ENCODE measurements around the gene GUCY2D. TPM values are rescaled to one million over a fixed set of nuclear protein-coding genes. Genes with fewer than 3 reads are reported as not detected.

Gene GUCY2D
- total and polyA plus RNA-seq, 7 donors: not detected

GRCh38 chr17:8048736-8049135 is 46.3 kb downstream of the GUCY2D start:
- ATAC-seq: no peak
- Histone ChIP-seq H3K27ac (no peak overlapping the region), H3K9me3 (no peaks in the 10 kb centered on the region), H3K27me3 (ENCODE audit: insufficient read depth in 3 of 3, low read length in 2 of 3) (peaks cover 0 to 10% (median 0%) of the 10 kb centered on the region in 3 donors), H3K4me3 (no peak overlapping the region), H3K36me3 (ENCODE audit: insufficient read depth in 1 of 2, low read depth in 1 of 2) (no peaks in the 10 kb centered on the region), H3K4me1 (no peaks in the 10 kb centered on the region)
- intact Hi-C loops (cut with DNase I): loop anchor here in 1 of 2 donors (10.0 kb wide), 1 partner anchor 134 kb away; the partner anchor contains the start of gene RNF227
- no peak for DNase-seq
- WGBS, 3 donors: 85 to 88% (median 87%) methylated on average over 8 of the region's 8 CpGs
- no peak for TF ChIP-seq CTCF (IDR thresholded peaks at IDR 0.05)

GRCh38 chr17:8051831-8052230 is 49.4 kb downstream of the GUCY2D start:
- ATAC-seq (no peak), DNase-seq (no peak)
- no peak for TF ChIP-seq CTCF (IDR thresholded peaks at IDR 0.05)
- intact Hi-C loops (cut with DNase I): loop anchor here in 1 of 2 donors (10.0 kb wide), 1 partner anchor 307 kb away; no protein-coding TSS in a partner anchor
- Histone ChIP-seq H3K27ac (no peak overlapping the region), H3K9me3 (no peaks in the 10 kb centered on the region), H3K36me3 (ENCODE audit: insufficient read depth in 1 of 2, low read depth in 1 of 2) (no peaks in the 10 kb centered on the region), H3K4me1 (no peaks in the 10 kb centered on the region), H3K4me3 (no peak overlapping the region), H3K27me3 (ENCODE audit: insufficient read depth in 3 of 3, low read length in 2 of 3) (peaks cover 0 to 4% (median 0%) of the 10 kb centered on the region in 3 donors)
- 70 to 84% (median 83%) methylated on average over 7 of the region's 7 CpGs for WGBS, 3 donors

- no peak overlapping the region for H3K27ac ChIP-seq
- DNase-seq: no peak
- no peaks in the 10 kb centered on the region for H3K36me3 ChIP-seq (ENCODE audit: insufficient read depth in 1 of 2, low read depth in 1 of 2)
- no peak for TF ChIP-seq CTCF (IDR thresholded peaks at IDR 0.05)
- H3K27me3 ChIP-seq (ENCODE audit: insufficient read depth in 3 of 3, low read length in 2 of 3): peaks cover 0 to 4% (median 0%) of the 10 kb centered on the region in 3 donors
- intact Hi-C loops (cut with DNase I): loop anchor here in 1 of 2 donors (10.0 kb wide), 1 partner anchor 308 kb away; no protein-coding TSS in a partner anchor
- H3K4me3 ChIP-seq: no peak overlapping the region
- 88 to 92% (median 88%) methylated on average over 6 of the region's 6 CpGs for WGBS, 3 donors
- H3K9me3 ChIP-seq: no peaks in the 10 kb centered on the region
- H3K4me1 ChIP-seq: no peaks in the 10 kb centered on the region
- no peak for ATAC-seq
Observed at GRCh38 chr17:8052256-8053252, 50.1 kb downstream of the GUCY2D start.

GRCh38 chr17:8053600-8053999 is 51.2 kb downstream of the GUCY2D start:
- no peak for ATAC-seq
- Histone ChIP-seq H3K36me3 (ENCODE audit: insufficient read depth in 1 of 2, low read depth in 1 of 2) (no peaks in the 10 kb centered on the region), H3K27me3 (ENCODE audit: insufficient read depth in 3 of 3, low read length in 2 of 3) (peaks cover 0 to 9% (median 0%) of the 10 kb centered on the region in 3 donors), H3K4me3 (no peak overlapping the region), H3K27ac (no peak overlapping the region), H3K9me3 (no peaks in the 10 kb centered on the region), H3K4me1 (no peaks in the 10 kb centered on the region)
- intact Hi-C loops (cut with DNase I): loop anchor here in 1 of 2 donors (10.0 kb wide), 1 partner anchor 309 kb away; no protein-coding TSS in a partner anchor
- TF ChIP-seq CTCF (IDR thresholded peaks at IDR 0.05): no peak
- DNase-seq: no peak
- 91 to 94% (median 92%) methylated on average over 7 of the region's 7 CpGs for WGBS, 3 donors

All from psoas muscle (tissue), 8 donors.